HG02759 (cell line): ENCODE results near the gene SLC26A8.
"Not testable (repeated sequence)": the region's sequence is repeated elsewhere in the genome, so short reads cannot be mapped to it uniquely, and the experiment has no call there.

Experiments
- ATAC-seq: cut with Tn5 transposase; IDR thresholded peaks from one replicate; pipeline ENCODE4 v1.9.1; 2021; ENCODE audit warnings: mild to moderate bottlenecking, moderate library complexity; ENCODE audit not compliant: unreplicated experiment

Gene SLC26A8

GRCh38 chr6:36018339-36018738 is 6.1 kb downstream of the SLC26A8 start:
- no peak for ATAC-seq

DNA sequence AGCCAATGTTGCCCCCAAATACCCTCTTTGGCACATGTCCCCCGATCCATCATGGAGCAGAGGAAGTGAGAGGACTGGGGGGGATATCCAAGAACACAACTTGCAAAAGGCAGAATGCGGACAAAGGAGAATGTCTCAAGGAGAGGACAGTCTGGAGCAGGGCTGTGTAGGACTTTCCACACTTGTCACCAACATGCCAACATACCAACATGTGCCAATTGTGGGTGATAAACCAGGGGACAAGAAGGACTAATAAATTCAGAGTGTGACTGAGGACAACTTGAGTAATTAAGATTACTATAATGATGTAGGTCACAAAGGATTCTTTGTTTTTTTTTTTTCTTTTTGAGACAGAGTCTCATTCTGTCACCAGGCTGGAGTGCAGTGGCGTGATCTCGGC is 8.8 kb downstream of the SLC26A8 start:
- ATAC-seq: no peak

DNA sequence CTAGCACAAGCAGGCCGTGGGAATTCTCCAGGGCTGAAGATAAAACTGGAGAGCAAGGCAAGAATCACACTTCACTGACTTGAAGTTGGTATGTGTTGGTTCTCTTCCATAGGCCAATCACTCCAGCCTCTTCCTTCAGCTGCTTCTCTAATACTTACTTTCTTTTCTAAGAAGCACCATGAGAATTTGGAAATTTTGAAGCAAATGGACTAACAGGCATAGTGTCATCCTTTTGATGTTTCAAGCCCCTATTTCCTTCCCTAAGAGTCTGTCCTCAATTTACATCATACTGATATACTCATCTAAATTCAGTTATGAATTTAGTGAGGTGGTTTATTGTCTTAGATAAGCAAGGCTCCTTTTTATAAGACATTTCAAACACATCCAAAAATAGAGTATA is 24.0 kb downstream of the SLC26A8 start:
- ATAC-seq: no peak

- ATAC-seq: no peak
Observed at GRCh38 chr6:35993150-35993549, 31.3 kb downstream of the SLC26A8 start.

DNA sequence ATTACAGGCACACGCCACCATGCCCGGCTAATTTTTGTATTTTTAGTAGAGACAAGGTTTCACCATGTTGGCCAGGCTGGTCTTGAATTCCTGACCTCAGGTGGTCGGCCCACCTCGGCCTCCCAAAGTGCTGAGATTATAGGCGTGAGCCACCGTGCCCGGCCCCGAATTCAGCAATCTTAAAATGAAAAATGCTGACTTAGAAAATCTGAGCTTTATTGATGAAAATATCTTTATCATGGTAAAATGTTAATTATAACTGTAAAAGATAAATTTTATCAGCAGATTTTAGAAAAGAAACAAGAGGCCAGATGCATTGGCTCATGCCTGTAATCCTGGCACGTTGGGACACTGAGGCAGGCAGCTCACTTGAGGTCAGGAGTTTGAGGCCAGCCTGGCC is 36.4 kb downstream of the SLC26A8 start:
- ATAC-seq: not testable (repeated sequence)

GRCh38 chr6:35984701-35985100 is 39.7 kb downstream of the SLC26A8 start:
- ATAC-seq: no peak

- ATAC-seq: no peak
Observed at GRCh38 chr6:35980991-35981645, 43.3 kb downstream of the SLC26A8 start.

GRCh38 chr6:35980126-35980525 is 44.3 kb downstream of the SLC26A8 start:
- not testable (repeated sequence) for ATAC-seq

- ATAC-seq: no peak
Observed at GRCh38 chr6:35977308-35977707, 47.1 kb downstream of the SLC26A8 start.

DNA sequence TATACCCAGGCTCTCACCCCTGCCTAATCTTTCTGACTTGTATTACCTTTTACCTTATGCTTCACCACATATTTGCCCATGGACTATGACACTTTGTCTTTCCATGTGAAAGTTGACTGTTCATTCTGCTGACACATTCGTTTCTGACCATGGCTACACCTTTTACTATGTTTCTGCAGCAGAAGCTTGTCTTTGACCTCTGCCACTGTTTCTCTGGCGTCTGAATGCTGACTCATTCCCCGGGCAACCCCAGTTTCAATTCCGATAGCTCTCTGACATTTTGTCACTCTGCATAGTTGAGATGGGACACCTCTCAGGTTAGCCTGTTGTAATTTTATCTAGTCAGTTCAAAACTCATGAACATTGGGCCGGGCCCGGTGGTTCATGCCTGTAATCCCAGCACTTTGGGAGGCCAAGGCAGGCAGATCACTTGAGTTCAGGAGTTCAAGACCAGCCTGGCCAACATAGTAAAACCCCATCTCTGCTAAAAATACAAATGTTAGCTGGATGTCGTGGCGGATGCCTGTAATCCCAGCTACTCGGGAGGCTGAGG is 50.7 kb downstream of the SLC26A8 start:
- no peak for ATAC-seq

- ATAC-seq: no peak
Observed at GRCh38 chr6:35972471-35973367, 51.7 kb downstream of the SLC26A8 start.

GRCh38 chr6:35970181-35970580 is 54.3 kb downstream of the SLC26A8 start:
- ATAC-seq: no peak

GRCh38 chr6:35969646-35970045 is 54.8 kb downstream of the SLC26A8 start:
- ATAC-seq: no peak

GRCh38 chr6:35968821-35969220 is 55.6 kb downstream of the SLC26A8 start:
- ATAC-seq: no peak

GRCh38 chr6:35967076-35967774 is 57.2 kb downstream of the SLC26A8 start:
- no peak for ATAC-seq

GRCh38 chr6:35962779-35963560 is 61.5 kb downstream of the SLC26A8 start:
- no peak for ATAC-seq

- no peak for ATAC-seq
Observed at GRCh38 chr6:35960187-35960586, 64.3 kb downstream of the SLC26A8 start.

DNA sequence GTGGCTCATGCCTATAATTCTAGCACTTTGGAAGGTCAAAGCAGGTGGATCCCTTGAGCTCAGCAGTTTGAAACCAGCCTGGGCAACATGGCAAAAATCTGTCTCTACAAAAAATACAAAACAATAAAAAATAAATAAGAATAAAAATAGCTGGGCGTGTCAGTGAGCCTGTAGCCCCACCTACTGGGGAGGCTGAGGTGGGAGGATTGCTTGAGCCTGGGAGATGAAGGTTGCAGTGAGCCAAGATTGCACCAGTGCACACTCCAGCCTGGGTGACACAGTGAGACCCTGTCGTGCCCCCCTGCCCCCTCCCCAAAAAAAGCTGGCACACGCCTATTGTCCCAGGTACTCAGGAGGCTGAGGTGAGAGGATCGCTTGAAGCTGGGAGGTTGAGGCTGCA is 68.5 kb downstream of the SLC26A8 start:
- no peak for ATAC-seq

DNA sequence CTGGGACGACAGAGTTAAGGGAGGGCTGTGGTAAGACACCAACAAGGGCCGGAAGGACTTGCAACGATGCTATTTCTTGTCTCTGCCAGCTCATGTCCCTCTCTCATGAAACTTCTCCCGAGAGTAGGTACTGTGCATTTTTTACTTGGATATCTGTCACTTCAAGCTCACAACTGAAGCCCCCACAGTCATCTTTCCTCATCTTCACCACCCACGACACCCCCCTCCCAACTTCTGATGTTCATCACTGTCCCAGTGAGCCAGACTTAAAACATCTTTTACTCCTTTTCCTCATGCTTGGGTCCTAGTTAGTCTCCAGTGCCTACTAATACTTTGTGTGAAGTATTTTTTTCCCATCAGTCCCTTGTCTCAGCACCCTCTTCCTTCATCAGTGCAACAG is 68.9 kb downstream of the SLC26A8 start:
- ATAC-seq: no peak

DNA sequence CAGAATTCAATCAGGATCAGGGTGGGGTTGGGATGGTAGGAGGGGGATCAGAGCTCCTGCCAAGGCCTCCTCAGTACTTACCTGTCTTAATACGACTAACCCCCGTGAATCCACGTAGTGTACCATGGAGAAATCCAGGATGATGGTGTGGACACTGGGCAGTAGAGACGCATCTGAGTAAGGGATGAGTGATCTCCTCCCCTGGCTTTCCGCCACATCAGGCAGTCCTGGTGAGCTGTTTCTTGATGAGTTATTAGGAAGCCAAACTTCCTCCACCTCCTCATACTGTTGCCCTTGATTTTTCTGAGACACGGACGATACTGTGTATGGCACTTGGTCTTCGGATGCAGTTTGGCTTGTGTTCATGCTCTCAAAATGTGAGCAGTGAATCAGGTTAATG is 69.4 kb downstream of the SLC26A8 start:
- ATAC-seq: no peak

DNA sequence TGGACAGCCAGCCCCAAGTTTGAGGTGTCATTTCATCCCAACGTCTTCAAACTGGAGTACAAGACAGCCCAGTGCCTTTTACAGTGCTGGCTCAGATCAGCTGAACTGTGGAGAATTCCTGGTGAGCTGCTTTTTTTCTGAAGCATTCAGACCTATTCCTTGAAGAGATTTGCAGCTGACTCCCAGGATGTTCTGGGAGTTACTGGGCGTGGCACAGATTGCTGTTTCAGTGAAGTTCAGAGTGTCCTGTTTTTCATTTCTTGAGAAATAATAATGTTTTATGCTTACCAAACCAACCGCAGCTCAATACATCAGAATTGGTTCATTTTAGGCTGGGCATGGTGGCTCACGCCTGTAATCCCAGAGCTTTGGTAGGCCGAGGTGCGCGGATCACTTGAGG is 70.1 kb downstream of the SLC26A8 start:
- no peak for ATAC-seq
